Osteoblast (primary cell): ENCODE data around the gene PACS1. TPM values are rescaled to one million over a fixed set of nuclear protein-coding genes. Genes with fewer than 3 reads are reported as not detected.

Experiments
- DNase-seq: peaks from one replicate; pipeline ENCODE4 v3.0.0; 2011; ENCODE audit warnings: low spot score, mixed read lengths; ENCODE audit not compliant: insufficient read length; ENCODE audit errors: missing footprints
- H2AFZ ChIP-seq: 2 replicates; pipeline ENCODE4 v1.6.0; 2011; ENCODE audit warnings: mild to moderate bottlenecking, low read length
- H3K27ac ChIP-seq: 2 replicates; pipeline ENCODE4 v1.5.1; 2011; ENCODE audit warnings: mild to moderate bottlenecking, low read depth, low read length, moderate library complexity
- H3K27me3 ChIP-seq: 2 replicates; pipeline ENCODE4 v1.6.0; 2012; ENCODE audit warnings: mild to moderate bottlenecking, control low read depth, inconsistent platforms, low read length, moderate library complexity; ENCODE audit not compliant: insufficient read depth
- H3K36me3 ChIP-seq: 2 replicates; pipeline ENCODE4 v1.5.1; 2011; ENCODE audit warnings: mild to moderate bottlenecking, low read length, control low read depth, moderate library complexity; ENCODE audit not compliant: insufficient read depth
- H3K4me1 ChIP-seq: 2 replicates; pipeline ENCODE4 v1.5.1; 2011; ENCODE audit warnings: mild to moderate bottlenecking, low read length, control low read depth, moderate library complexity; ENCODE audit not compliant: insufficient read depth
- H3K4me2 ChIP-seq: 2 replicates; pipeline ENCODE4 v1.6.0; 2011; ENCODE audit warnings: mild to moderate bottlenecking, low read length; ENCODE audit not compliant: insufficient read depth
- H3K4me3 ChIP-seq: fragments of 200-600 bp; sonication (generic); 3 replicates; pipeline ENCODE4 v1.5.1; 2012; ENCODE audit warnings: mild to moderate bottlenecking, low read length, inconsistent platforms; ENCODE audit not compliant: insufficient read depth
- H3K79me2 ChIP-seq: 2 replicates; pipeline ENCODE4 v1.6.0; 2012; ENCODE audit warnings: mild to moderate bottlenecking, low read length, control low read depth, inconsistent platforms; ENCODE audit not compliant: insufficient read depth
- H3K9me3 ChIP-seq: 2 replicates; pipeline ENCODE4 v1.5.1; 2011; ENCODE audit warnings: low read depth, low read length, control low read depth
- H4K20me1 ChIP-seq: 2 replicates; pipeline ENCODE4 v1.6.0; 2012; ENCODE audit warnings: mild to moderate bottlenecking, low read length, control low read depth; ENCODE audit not compliant: insufficient read depth
- total RNA-seq: library from RNA; depleted of rRNA; stranded (reverse); fragments of >200 nt; gene quantifications from 2 replicates; pipeline ENCODE4 v1.2.3, GENCODE V29; 2012
- TF ChIP-seq, protein P1 (sequence below): IDR thresholded peaks from 2 replicates; pipeline ENCODE4 v1.5.1; 2011; ENCODE audit warnings: mild to moderate bottlenecking, low read depth, low read length, moderate library complexity; ENCODE audit errors: extremely low read depth

PACS1 gene
- total RNA-seq, 1 donor, result 38.0 TPM

DNA sequence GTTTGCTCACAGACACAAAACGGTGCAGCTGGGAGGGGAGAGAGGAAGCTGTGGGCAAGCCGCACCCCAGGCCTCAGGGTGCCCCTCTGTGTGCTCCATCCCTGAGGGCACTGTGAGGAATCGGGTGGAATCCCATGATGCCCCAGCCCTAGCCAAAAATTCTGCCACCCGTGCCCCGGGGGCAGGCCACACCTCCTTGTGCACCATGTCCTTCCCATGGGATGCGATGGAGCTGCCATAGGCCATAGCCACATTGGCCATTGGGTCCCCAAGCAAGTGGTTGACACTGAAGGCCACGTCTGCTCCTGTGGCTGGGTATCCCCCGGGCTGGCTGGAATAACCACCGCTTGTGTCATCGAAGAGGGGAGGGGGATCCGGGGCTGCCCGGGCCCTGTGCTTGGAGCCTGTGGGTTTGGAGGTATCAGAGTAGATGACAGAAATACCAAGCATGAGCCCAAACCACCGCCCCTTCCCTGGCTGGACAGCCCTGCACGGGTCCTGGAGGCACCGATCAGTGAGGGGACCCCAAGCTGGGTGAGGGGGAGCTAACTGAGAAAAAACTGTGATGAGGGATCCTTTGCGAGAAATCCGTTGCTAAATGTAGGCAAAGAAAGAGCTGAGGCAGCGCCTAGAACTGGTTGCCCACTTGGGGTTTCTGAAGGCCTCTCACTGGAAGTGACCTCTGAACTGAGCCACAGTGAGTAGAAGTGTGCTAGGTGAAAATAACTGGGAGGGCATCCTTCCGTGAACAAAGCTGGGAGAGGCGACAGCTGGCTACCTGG lies 218.0 kb downstream of the PACS1 start:
- H3K27ac ChIP-seq, result peak overlapping the region; percentile 97
- H3K9me3 ChIP-seq, result no peaks in the 10 kb centered on the region
- H2AFZ ChIP-seq, result peak overlapping the region; percentile 75
- peaks cover 21% of the 10 kb centered on the region for H3K4me1 ChIP-seq
- H3K4me2 ChIP-seq, result peak overlapping the region; percentile 99
- peaks cover 28% of the 10 kb centered on the region for H4K20me1 ChIP-seq
- H3K4me3 ChIP-seq, result peak overlapping the region; percentile 98
- H3K79me2 ChIP-seq, result peaks cover 47% of the 10 kb centered on the region
- peak; percentile 91 for DNase-seq
- TF ChIP-seq, protein P1, sequence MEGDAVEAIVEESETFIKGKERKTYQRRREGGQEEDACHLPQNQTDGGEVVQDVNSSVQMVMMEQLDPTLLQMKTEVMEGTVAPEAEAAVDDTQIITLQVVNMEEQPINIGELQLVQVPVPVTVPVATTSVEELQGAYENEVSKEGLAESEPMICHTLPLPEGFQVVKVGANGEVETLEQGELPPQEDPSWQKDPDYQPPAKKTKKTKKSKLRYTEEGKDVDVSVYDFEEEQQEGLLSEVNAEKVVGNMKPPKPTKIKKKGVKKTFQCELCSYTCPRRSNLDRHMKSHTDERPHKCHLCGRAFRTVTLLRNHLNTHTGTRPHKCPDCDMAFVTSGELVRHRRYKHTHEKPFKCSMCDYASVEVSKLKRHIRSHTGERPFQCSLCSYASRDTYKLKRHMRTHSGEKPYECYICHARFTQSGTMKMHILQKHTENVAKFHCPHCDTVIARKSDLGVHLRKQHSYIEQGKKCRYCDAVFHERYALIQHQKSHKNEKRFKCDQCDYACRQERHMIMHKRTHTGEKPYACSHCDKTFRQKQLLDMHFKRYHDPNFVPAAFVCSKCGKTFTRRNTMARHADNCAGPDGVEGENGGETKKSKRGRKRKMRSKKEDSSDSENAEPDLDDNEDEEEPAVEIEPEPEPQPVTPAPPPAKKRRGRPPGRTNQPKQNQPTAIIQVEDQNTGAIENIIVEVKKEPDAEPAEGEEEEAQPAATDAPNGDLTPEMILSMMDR, result no peak
- H3K36me3 ChIP-seq, result peaks cover 30% of the 10 kb centered on the region
- peaks cover 30% of the 10 kb centered on the region for H3K27me3 ChIP-seq

GRCh38 chr11:66288671-66289547 lies 218.8 kb downstream of the PACS1 start, which contains the start of gene YIF1A:
Gene YIF1A, minus strand, starts transcription at chr11:66289143. Its CDS starts 158 bp downstream, at chr11:66288985.
- Histone ChIP-seq H3K9me3 (no peaks in the 10 kb centered on the region), H2AFZ (peak within 1 kb of the TSS; percentile 96), H3K4me3 (peak within 1 kb of the TSS; percentile 98)

GRCh38 chr11:66289548-66290329 lies 219.7 kb downstream of the PACS1 start:
- Histone ChIP-seq H4K20me1 (peaks cover 18% of the 10 kb centered on the region), H3K27ac (peak overlapping the region; percentile 97), H3K9me3 (no peaks in the 10 kb centered on the region), H3K36me3 (peaks cover 21% of the 10 kb centered on the region), H2AFZ (peak overlapping the region; percentile 96), H3K4me1 (peaks cover 21% of the 10 kb centered on the region), H3K79me2 (peaks cover 41% of the 10 kb centered on the region), H3K27me3 (peaks cover 36% of the 10 kb centered on the region), H3K4me3 (peak overlapping the region; percentile 98), H3K4me2 (peak overlapping the region; percentile 97)
- TF ChIP-seq, protein P1, result no peak
- peak; percentile 100 for DNase-seq

More at GRCh38 chr11:66288671-66289547, 218.8 kb downstream of the PACS1 start, which contains the start of gene YIF1A:
- TF ChIP-seq, protein P1, result no peak
- H3K36me3 ChIP-seq, result peaks cover 27% of the 10 kb centered on the region
- peaks cover 21% of the 10 kb centered on the region for H3K4me1 ChIP-seq
- peak within 1 kb of the TSS; percentile 99 for H3K4me2 ChIP-seq
- peak within 1 kb of the TSS; percentile 97 for H3K27ac ChIP-seq
- H3K27me3 ChIP-seq, result peaks cover 36% of the 10 kb centered on the region
- peaks cover 47% of the 10 kb centered on the region for H3K79me2 ChIP-seq
- DNase-seq, result peak; percentile 100
- peaks cover 24% of the 10 kb centered on the region for H4K20me1 ChIP-seq
